Activated T-cell treated with anti-CD3 and anti-CD28 coated beads for 24 hours (primary cell): ENCODE data around the gene STIM1.

Experiments used
- DNase-seq: peaks from one replicate; pipeline ENCODE4 v3.0.0-alpha.2; 2020; ENCODE audit warnings: low read depth

STIM1 gene

GRCh38 chr11:4071325-4071724 is 215.9 kb downstream of the STIM1 start:
- DNase-seq, result no peak

GRCh38 chr11:4071914-4072313 is 216.4 kb downstream of the STIM1 start:
- no peak for DNase-seq

GRCh38 chr11:4072668-4073285 is 217.3 kb downstream of the STIM1 start:
- DNase-seq, result peak; percentile 35

- DNase-seq, result no peak
These were observed 218.8 kb downstream of the STIM1 start for GRCh38 chr11:4074266-4074665.

GRCh38 chr11:4076774-4077173 is 221.3 kb downstream of the STIM1 start:
- DNase-seq, result no peak

- DNase-seq, result no peak
These were observed 227.7 kb downstream of the STIM1 start for GRCh38 chr11:4083198-4083597.

GRCh38 chr11:4084406-4085125 is 229.1 kb downstream of the STIM1 start:
- DNase-seq, result no peak

GRCh38 chr11:4085575-4085974 is 230.1 kb downstream of the STIM1 start:
- DNase-seq, result no peak

- DNase-seq, result no peak
These were observed 231.3 kb downstream of the STIM1 start for GRCh38 chr11:4086575-4087353.

GRCh38 chr11:4087551-4087950 is 232.1 kb downstream of the STIM1 start:
- no peak for DNase-seq

GRCh38 chr11:4090258-4090657 is 234.8 kb downstream of the STIM1 start:
- no peak for DNase-seq

- DNase-seq, result no peak
These were observed 236.6 kb downstream of the STIM1 start for GRCh38 chr11:4092026-4092425.

GRCh38 chr11:4093519-4094347 is 238.3 kb downstream of the STIM1 start:
- no peak for DNase-seq

GRCh38 chr11:4094348-4095291 is 239.2 kb downstream of the STIM1 start, which contains the start of gene RRM1:
RRM1 (plus strand) TSS chr11:4094799; CDS start chr11:4095013, 214 bp downstream.
- peak; percentile 92 for DNase-seq

GRCh38 chr11:4095509-4096230 is 240.2 kb downstream of the STIM1 start:
- DNase-seq, result no peak

GRCh38 chr11:4098026-4098621 is 242.7 kb downstream of the STIM1 start:
- DNase-seq, result no peak

GRCh38 chr11:4102711-4103110 is 247.2 kb downstream of the STIM1 start:
- no peak for DNase-seq

GRCh38 chr11:4103269-4103668 is 247.8 kb downstream of the STIM1 start:
- no peak for DNase-seq

- DNase-seq, result no peak
These were observed 250.5 kb downstream of the STIM1 start for GRCh38 chr11:4105916-4106315.

GRCh38 chr11:4111834-4112233 is 256.4 kb downstream of the STIM1 start:
- no peak for DNase-seq
